K562 (cell line): Measurements from ENCODE around the gene NUP62. TPM values are rescaled to one million over a fixed set of nuclear protein-coding genes. Genes with fewer than 3 reads are reported as not detected.

ENCODE experiments used
- CEBPB ChIP-seq: fragments of 450-650 bp; IDR thresholded peaks from 2 replicates; pipeline ENCODE4 v1.6.1; 2016; ENCODE audit warnings: missing genetic modification characterization, missing compliant biosample characterization
- ESRRA ChIP-seq: fragments of 450-650 bp; IDR thresholded peaks from 2 replicates; pipeline ENCODE4 v1.6.1; 2014; ENCODE audit warnings: low read depth, mild to moderate bottlenecking, moderate library complexity, borderline replicate concordance
- RAD51 ChIP-seq: fragments of 450-650 bp; IDR thresholded peaks from 2 replicates; pipeline ENCODE4 v1.7.1; 2016; ENCODE audit warnings: low read depth, mild to moderate bottlenecking, borderline replicate concordance
- SIN3B ChIP-seq: fragments of 450-650 bp; IDR thresholded peaks from 2 replicates; pipeline ENCODE4 v1.6.1; 2017; ENCODE audit warnings: low read depth, mild to moderate bottlenecking, moderate library complexity
- ZNF134 ChIP-seq: fragments of 250-450 bp; sonication (Bioruptor Pico); conservative IDR thresholded peaks from 2 replicates; pipeline ENCODE4 v1.4.0; 2020
- polyA plus RNA-seq, 8 experiments: library from polyadenylated mRNA; depleted of rRNA in 4 of 8; stranded (reverse) in 5 of 8; unstranded in 3 of 8; fragments of >200 nt; fragmentation: Nextera tagmentation in 2 of 8; fragmentation: Illumina TruSeq in 1 of 8; extraction: Ambion mirVana in 2 of 8; extraction: Trizol in 1 of 8; gene quantifications; 2 replicates each; pipeline versions ENCODE4 v1.2.1 to v1.2.3, GENCODE V29; 2011 to 2014; ENCODE audit warnings: inconsistent platforms in 1 of 8, missing spikeins in 1 of 8
- total RNA-seq, 7 experiments: library from RNA; depleted of rRNA in 6 of 7; stranded (reverse); fragments of >200 nt in 6 of 7; fragmentation: Illumina TruSeq in 2 of 7; extraction: Trizol in 2 of 7; gene quantifications; 2 replicates each; pipeline versions ENCODE4 v1.2.1 to v1.2.3, GENCODE V29; 2011 to 2021; ENCODE audit warnings: low replicate concordance in 1 of 7
- TF ChIP-seq, protein P1 (sequence below): sonication (generic); formaldehyde crosslinking; IDR thresholded peaks from 2 replicates; pipeline ENCODE4 v1.8.0; 2023; ENCODE audit warnings: mild to moderate bottlenecking, missing genetic modification reagents
- TF ChIP-seq, protein P2 (sequence below): sonication (generic); formaldehyde crosslinking; IDR thresholded peaks from 2 replicates; pipeline ENCODE4 v1.8.0; 2022; ENCODE audit warnings: missing genetic modification reagents, mild to moderate bottlenecking, borderline replicate concordance
- TF ChIP-seq, protein P3 (sequence below): fragments of 450-650 bp; formaldehyde crosslinking; IDR thresholded peaks from 2 replicates; pipeline ENCODE4 v1.4.0; 2020; ENCODE audit warnings: mild to moderate bottlenecking

The NUP62 gene
- total and polyA plus RNA-seq, 9 of the 15 experiments (the other 6 are each of a cell fraction or from before 2014, with no cell fraction given), result 16.9 to 109 (median 66.0) TPM

DNA sequence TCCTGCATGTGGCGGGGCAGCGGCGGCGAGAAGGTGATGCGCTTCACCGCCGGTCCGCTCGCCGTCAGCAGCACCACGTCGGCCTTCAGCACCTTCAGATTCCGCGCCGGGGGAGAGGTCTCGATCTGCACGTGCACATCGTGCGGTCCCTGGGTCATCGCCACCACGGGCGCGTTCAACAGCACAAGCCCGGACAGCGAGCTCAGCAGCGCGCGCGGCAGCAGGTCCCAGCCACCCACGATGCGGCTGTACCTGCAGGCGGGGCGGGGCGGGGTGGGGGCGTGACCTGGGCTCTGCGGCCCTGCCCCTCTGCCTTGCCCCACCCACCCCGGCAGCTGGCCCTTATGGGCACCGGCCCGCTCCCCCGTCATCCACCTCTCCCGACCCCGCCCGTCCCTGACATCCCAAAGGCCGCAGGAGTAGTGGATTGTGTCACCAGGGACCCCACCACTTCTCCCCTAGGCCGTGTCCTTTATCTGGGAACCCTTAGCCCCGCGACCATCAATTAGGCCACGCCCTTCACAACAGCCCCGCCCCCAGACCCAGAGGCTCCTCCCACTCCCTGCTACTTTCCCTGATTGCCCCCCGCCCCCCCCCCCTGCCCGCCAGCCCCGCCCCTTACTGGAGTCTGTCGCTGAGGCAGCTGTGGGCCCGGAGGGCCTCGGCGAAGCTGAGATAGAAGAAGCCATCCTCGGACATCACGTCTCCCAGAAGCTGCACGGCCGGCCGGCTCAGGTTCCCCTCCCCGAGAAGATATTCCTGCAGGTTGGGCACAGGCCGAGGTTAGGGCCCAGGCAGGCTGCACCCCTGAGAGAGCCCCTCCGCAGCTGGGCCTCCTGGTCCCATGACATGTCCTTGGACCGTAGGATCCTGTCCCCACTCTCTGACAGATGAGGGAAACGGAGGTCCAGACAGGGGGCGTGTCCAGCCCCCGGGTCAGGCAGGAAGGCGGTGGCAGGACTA is 38.7 kb downstream of the NUP62 start (continued):
- TF ChIP-seq, protein P1, sequence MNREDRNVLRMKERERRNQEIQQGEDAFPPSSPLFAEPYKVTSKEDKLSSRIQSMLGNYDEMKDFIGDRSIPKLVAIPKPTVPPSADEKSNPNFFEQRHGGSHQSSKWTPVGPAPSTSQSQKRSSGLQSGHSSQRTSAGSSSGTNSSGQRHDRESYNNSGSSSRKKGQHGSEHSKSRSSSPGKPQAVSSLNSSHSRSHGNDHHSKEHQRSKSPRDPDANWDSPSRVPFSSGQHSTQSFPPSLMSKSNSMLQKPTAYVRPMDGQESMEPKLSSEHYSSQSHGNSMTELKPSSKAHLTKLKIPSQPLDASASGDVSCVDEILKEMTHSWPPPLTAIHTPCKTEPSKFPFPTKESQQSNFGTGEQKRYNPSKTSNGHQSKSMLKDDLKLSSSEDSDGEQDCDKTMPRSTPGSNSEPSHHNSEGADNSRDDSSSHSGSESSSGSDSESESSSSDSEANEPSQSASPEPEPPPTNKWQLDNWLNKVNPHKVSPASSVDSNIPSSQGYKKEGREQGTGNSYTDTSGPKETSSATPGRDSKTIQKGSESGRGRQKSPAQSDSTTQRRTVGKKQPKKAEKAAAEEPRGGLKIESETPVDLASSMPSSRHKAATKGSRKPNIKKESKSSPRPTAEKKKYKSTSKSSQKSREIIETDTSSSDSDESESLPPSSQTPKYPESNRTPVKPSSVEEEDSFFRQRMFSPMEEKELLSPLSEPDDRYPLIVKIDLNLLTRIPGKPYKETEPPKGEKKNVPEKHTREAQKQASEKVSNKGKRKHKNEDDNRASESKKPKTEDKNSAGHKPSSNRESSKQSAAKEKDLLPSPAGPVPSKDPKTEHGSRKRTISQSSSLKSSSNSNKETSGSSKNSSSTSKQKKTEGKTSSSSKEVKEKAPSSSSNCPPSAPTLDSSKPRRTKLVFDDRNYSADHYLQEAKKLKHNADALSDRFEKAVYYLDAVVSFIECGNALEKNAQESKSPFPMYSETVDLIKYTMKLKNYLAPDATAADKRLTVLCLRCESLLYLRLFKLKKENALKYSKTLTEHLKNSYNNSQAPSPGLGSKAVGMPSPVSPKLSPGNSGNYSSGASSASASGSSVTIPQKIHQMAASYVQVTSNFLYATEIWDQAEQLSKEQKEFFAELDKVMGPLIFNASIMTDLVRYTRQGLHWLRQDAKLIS, result no peak; the same call in none of the 2 replicates
- TF ChIP-seq RAD51 (0 out of 2 replicates have a peak, but pooled peaks have one; percentile 4), CEBPB (tag) (no peak), ESRRA (0 out of 2 replicates have a peak, but pooled peaks have one; percentile 4), SIN3B (no peak), ZNF134 (CRISPR knock-in tag) (no peak)
- TF ChIP-seq, protein P2, sequence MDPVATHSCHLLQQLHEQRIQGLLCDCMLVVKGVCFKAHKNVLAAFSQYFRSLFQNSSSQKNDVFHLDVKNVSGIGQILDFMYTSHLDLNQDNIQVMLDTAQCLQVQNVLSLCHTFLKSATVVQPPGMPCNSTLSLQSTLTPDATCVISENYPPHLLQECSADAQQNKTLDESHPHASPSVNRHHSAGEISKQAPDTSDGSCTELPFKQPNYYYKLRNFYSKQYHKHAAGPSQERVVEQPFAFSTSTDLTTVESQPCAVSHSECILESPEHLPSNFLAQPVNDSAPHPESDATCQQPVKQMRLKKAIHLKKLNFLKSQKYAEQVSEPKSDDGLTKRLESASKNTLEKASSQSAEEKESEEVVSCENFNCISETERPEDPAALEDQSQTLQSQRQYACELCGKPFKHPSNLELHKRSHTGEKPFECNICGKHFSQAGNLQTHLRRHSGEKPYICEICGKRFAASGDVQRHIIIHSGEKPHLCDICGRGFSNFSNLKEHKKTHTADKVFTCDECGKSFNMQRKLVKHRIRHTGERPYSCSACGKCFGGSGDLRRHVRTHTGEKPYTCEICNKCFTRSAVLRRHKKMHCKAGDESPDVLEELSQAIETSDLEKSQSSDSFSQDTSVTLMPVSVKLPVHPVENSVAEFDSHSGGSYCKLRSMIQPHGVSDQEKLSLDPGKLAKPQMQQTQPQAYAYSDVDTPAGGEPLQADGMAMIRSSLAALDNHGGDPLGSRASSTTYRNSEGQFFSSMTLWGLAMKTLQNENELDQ (CRISPR knock-in tag), result no peak
- TF ChIP-seq, protein P3, sequence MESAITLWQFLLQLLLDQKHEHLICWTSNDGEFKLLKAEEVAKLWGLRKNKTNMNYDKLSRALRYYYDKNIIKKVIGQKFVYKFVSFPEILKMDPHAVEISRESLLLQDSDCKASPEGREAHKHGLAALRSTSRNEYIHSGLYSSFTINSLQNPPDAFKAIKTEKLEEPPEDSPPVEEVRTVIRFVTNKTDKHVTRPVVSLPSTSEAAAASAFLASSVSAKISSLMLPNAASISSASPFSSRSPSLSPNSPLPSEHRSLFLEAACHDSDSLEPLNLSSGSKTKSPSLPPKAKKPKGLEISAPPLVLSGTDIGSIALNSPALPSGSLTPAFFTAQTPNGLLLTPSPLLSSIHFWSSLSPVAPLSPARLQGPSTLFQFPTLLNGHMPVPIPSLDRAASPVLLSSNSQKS, result no peak
